Measurements from ENCODE around the gene SLC29A2.

SLC29A2 gene

DNA sequence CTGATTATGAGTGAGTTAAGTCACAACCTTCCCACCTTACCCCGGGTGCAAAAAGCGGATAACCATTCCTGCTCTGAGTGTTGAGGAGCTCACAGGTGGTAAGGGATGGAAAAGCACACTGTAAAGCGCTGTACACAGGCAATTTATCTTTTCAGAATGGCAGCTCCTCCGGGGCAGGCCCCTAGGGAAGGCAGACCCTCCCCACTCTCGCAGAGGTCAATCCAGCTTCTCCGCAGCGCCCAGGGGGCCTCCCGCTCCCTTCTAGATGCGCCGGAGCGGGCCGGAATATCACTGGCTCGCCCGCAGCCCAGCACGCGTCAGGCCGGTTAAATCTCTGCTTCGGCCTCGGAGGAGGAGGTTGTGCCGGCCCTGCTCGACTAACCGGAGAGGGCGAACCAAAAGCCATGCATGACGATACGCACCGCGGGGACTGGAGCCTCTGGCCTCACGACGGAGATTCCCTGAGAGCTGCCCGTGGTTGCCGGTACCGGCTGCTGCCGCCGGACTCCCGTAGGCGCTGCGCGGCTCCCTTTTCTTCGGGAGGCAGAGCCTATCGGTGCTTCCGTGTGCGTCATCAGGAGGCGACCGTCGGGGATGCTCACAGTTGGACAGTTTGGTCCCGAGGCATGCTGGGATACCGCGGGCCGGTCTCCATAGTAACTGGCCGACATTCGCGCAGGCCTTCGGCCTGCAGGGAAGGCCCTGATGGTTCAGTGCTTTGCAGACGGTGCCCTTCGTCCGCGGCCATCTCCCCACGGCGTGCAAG, 26.8 kb downstream of the SLC29A2 start, which contains the start of gene BRMS1:
TSS of gene BRMS1 (minus strand) at position 555 of the 766 bp plus-strand sequence. CDS start 2,870 bp downstream, outside the sequence.
- H2AK5ac ChIP-seq (ENCODE audit: low read depth, low read length), result peak within 1 kb of the TSS; percentile 50
- H2BK5ac ChIP-seq (ENCODE audit: low read length), result peak within 1 kb of the TSS; percentile 29
- no peak within 1 kb of the TSS for H4K91ac ChIP-seq (ENCODE audit: low read depth, low read length, poor library complexity)
- peaks cover 22 to 33% of the 10 kb centered on the region in 2 donors for H3K36me3 ChIP-seq (replicated peaks in 1 of 2; ENCODE audit: control insufficient read depth in 2 of 2, insufficient read depth in 2 of 2, low read length in 2 of 2)
- H2BK12ac ChIP-seq (ENCODE audit: low read length), result no peak within 1 kb of the TSS
- peaks cover 25% of the 10 kb centered on the region in 2 donors for H3K4me1 ChIP-seq (ENCODE audit: control insufficient read depth in 2 of 2, insufficient read depth in 1 of 2, low read depth in 1 of 2, low read length in 2 of 2)
- peak within 1 kb of the TSS; percentile 62 for H2BK15ac ChIP-seq (ENCODE audit: low read length)
- H3K18ac ChIP-seq (ENCODE audit: low read length), result peak within 1 kb of the TSS; percentile 84
- peak within 1 kb of the TSS; percentile 94 for H2AFZ ChIP-seq (ENCODE audit: low read length)
- peak; percentile 96 for DNase-seq (ENCODE audit: low spot score)
- H2BK120ac ChIP-seq (ENCODE audit: low read depth, low read length), result peak within 1 kb of the TSS; percentile 0
- peak within 1 kb of the TSS; percentile 92 for H3K23ac ChIP-seq (ENCODE audit: low read depth, low read length, poor library complexity)
- H3K9ac ChIP-seq (ENCODE audit: low read depth, low read length, poor library complexity), result peak within 1 kb of the TSS; percentile 97
- peak within 1 kb of the TSS; percentile 97 for H3K4me3 ChIP-seq (ENCODE audit: low read length in 2 of 2)
- peak within 1 kb of the TSS; percentile 44 for H3K4ac ChIP-seq (ENCODE audit: low read length)
- H4K8ac ChIP-seq (ENCODE audit: low read depth, low read length), result peak within 1 kb of the TSS; percentile 97
- H3K4me2 ChIP-seq (ENCODE audit: insufficient read depth, low read length, poor library complexity, severe bottlenecking), result peak within 1 kb of the TSS; percentile 64
- peaks cover 0 to 3% of the 10 kb centered on the region in 2 donors for H3K9me3 ChIP-seq (replicated peaks in 1 of 2; ENCODE audit: control insufficient read depth in 2 of 2, insufficient read depth in 1 of 2, low read depth in 1 of 2, low read length in 2 of 2)
- H3K27me3 ChIP-seq (ENCODE audit: control insufficient read depth in 3 of 3, insufficient read depth in 3 of 3, low read depth in 1 of 3, low read length in 3 of 3), result no peaks in the 10 kb centered on the region
- peak within 1 kb of the TSS; percentile 89 for H3K14ac ChIP-seq (ENCODE audit: low read length)
- H3K27ac ChIP-seq (replicated peaks; ENCODE audit: low read length), result peak within 1 kb of the TSS; percentile 56
- no CpG with 5 or more reads among the region's 59 CpGs for WGBS, 2 donors (ENCODE audit: extremely low coverage in 2 of 2, insufficient read length in 2 of 2, insufficient replicate concordance in 1 of 2)
- peaks cover 19% of the 10 kb centered on the region for H3K79me1 ChIP-seq (ENCODE audit: low read depth, low read length)

DNA sequence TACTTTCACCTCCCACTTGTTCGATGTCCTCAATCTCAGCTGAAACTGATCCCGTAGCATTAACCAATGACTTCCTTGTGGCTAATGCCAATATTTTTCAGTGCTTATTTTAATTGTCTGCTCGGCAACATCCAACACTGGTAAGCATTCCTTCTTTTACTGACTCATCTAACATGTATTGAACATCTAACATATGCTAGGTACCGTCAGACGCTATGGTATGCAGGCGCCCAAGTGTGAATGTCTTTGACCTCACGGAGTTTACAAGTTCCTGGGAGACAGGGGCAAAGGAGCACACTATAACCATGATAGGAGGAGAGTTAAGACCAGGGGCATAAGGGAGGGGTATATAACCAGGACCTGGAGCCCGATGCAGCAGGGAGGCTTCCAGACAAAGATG, 28.4 kb downstream of the SLC29A2 start:
- no CpG with 5 or more reads among the region's 8 CpGs for WGBS, 2 donors (ENCODE audit: extremely low coverage in 2 of 2, insufficient read length in 2 of 2, insufficient replicate concordance in 1 of 2)
- peaks cover 21% of the 10 kb centered on the region for H3K79me1 ChIP-seq (ENCODE audit: low read depth, low read length)

DNA sequence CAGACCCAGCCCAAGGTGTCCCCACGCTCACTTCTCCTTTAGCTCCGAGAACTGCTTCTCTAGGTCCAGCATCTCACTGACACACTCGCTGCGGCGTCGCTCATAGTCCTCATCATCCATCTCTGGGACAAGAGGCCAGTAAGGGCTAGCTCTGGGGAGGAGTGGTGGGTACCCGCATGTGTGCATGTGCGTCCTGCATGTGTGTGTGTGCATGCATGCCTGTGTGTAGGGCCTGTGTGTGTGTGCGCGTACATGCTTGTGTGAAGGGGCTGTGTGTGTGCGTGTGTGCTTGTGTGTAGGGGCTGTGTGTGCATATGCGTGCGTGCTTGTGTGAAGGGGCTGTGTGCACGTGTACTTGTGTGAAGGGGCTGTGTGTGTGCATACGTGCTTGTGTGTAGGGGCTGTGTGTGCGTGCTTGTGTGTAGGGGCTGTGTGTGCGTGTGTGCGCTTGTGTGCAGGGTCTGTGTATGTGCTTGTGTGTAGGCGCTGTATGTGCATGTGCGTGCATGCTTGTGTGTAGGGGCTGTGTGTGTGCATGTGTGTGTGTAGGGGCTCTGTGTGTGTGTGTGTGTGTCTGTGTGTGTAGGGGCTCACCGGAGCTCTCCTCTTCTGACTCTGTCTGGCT, 29.9 kb downstream of the SLC29A2 start:
- DNase-seq (ENCODE audit: low spot score), result no peak
- H3K18ac ChIP-seq (ENCODE audit: low read length), result no peak overlapping the region
- peak overlapping the region; percentile 62 for H3K23ac ChIP-seq (ENCODE audit: low read depth, low read length, poor library complexity)
- peaks cover 34 to 52% of the 10 kb centered on the region in 2 donors for H3K36me3 ChIP-seq (replicated peaks in 1 of 2; ENCODE audit: control insufficient read depth in 2 of 2, insufficient read depth in 2 of 2, low read length in 2 of 2)
- H2BK120ac ChIP-seq (ENCODE audit: low read depth, low read length), result no peak overlapping the region
- H2BK12ac ChIP-seq (ENCODE audit: low read length), result no peak overlapping the region
- peak overlapping the region; percentile 68 for H4K91ac ChIP-seq (ENCODE audit: low read depth, low read length, poor library complexity)
- no peak overlapping the region for H3K4me2 ChIP-seq (ENCODE audit: insufficient read depth, low read length, poor library complexity, severe bottlenecking)
- no peak overlapping the region for H3K9ac ChIP-seq (ENCODE audit: low read depth, low read length, poor library complexity)
- peaks cover 0 to 3% of the 10 kb centered on the region in 2 donors for H3K9me3 ChIP-seq (replicated peaks in 1 of 2; ENCODE audit: control insufficient read depth in 2 of 2, insufficient read depth in 1 of 2, low read depth in 1 of 2, low read length in 2 of 2)
- no peak overlapping the region for H2AFZ ChIP-seq (ENCODE audit: low read length)
- peak overlapping the region in 1 of 2 donors; percentile 23 for H3K4me3 ChIP-seq (ENCODE audit: low read length in 2 of 2)
- H3K4me1 ChIP-seq (ENCODE audit: control insufficient read depth in 2 of 2, insufficient read depth in 1 of 2, low read depth in 1 of 2, low read length in 2 of 2), result peaks cover 17 to 30% of the 10 kb centered on the region in 2 donors
- no peak overlapping the region for H2AK5ac ChIP-seq (ENCODE audit: low read depth, low read length)
- H3K4ac ChIP-seq (ENCODE audit: low read length), result no peak overlapping the region
- H3K79me1 ChIP-seq (ENCODE audit: low read depth, low read length), result peaks cover 13% of the 10 kb centered on the region
- no peak overlapping the region for H2BK5ac ChIP-seq (ENCODE audit: low read length)
- no peak overlapping the region for H3K27ac ChIP-seq (replicated peaks; ENCODE audit: low read length)
- no peak overlapping the region for H2BK15ac ChIP-seq (ENCODE audit: low read length)
- H3K27me3 ChIP-seq (ENCODE audit: control insufficient read depth in 3 of 3, insufficient read depth in 3 of 3, low read depth in 1 of 3, low read length in 3 of 3), result no peaks in the 10 kb centered on the region
- H4K8ac ChIP-seq (ENCODE audit: low read depth, low read length), result no peak overlapping the region
- no CpG with 5 or more reads among the region's 21 CpGs for WGBS, 2 donors (ENCODE audit: extremely low coverage in 2 of 2, insufficient read length in 2 of 2, insufficient replicate concordance in 1 of 2)
- H3K14ac ChIP-seq (ENCODE audit: low read length), result no peak overlapping the region

More for the DNA sequence above, 28.4 kb downstream of the SLC29A2 start:
- Histone ChIP-seq H2BK5ac (ENCODE audit: low read length) (no peak overlapping the region), H2BK15ac (ENCODE audit: low read length) (no peak overlapping the region), H2AFZ (ENCODE audit: low read length) (no peak overlapping the region), H3K4me3 (ENCODE audit: low read length in 2 of 2) (peak overlapping the region in 1 of 2 donors; percentile 97), H3K9me3 (replicated peaks in 1 of 2; ENCODE audit: control insufficient read depth in 2 of 2, insufficient read depth in 1 of 2, low read depth in 1 of 2, low read length in 2 of 2) (peaks cover 0 to 3% of the 10 kb centered on the region in 2 donors), H4K91ac (ENCODE audit: low read depth, low read length, poor library complexity) (no peak overlapping the region), H3K4me2 (ENCODE audit: insufficient read depth, low read length, poor library complexity, severe bottlenecking) (no peak overlapping the region), H2AK5ac (ENCODE audit: low read depth, low read length) (no peak overlapping the region), H3K36me3 (replicated peaks in 1 of 2; ENCODE audit: control insufficient read depth in 2 of 2, insufficient read depth in 2 of 2, low read length in 2 of 2) (peaks cover 26 to 47% of the 10 kb centered on the region in 2 donors), H3K9ac (ENCODE audit: low read depth, low read length, poor library complexity) (no peak overlapping the region), H3K23ac (ENCODE audit: low read depth, low read length, poor library complexity) (no peak overlapping the region), H2BK12ac (ENCODE audit: low read length) (no peak overlapping the region), H3K14ac (ENCODE audit: low read length) (no peak overlapping the region), H3K4ac (ENCODE audit: low read length) (no peak overlapping the region), H2BK120ac (ENCODE audit: low read depth, low read length) (no peak overlapping the region), H3K27ac (replicated peaks; ENCODE audit: low read length) (no peak overlapping the region), H3K18ac (ENCODE audit: low read length) (no peak overlapping the region), H3K27me3 (ENCODE audit: control insufficient read depth in 3 of 3, insufficient read depth in 3 of 3, low read depth in 1 of 3, low read length in 3 of 3) (no peaks in the 10 kb centered on the region), H4K8ac (ENCODE audit: low read depth, low read length) (no peak overlapping the region), H3K4me1 (ENCODE audit: control insufficient read depth in 2 of 2, insufficient read depth in 1 of 2, low read depth in 1 of 2, low read length in 2 of 2) (peaks cover 22 to 23% of the 10 kb centered on the region in 2 donors)
- no peak for DNase-seq (ENCODE audit: low spot score)

Data from neuronal stem cell (in vitro differentiated cells).